ENCODE data around the gene MZF1.

Gene MZF1

GRCh38 chr19:58581227-58582141 is 8.3 kb upstream of the MZF1 start:
- no peak for TF ChIP-seq CTCF (conservative IDR thresholded peaks at IDR 0.05)
- H3K27ac ChIP-seq: no peak overlapping the region

GRCh38 chr19:58579473-58580142 is 6.5 kb upstream of the MZF1 start:
- no peak overlapping the region for H3K27ac ChIP-seq
- no peak for TF ChIP-seq CTCF (conservative IDR thresholded peaks at IDR 0.05)

GRCh38 chr19:58578012-58578925 is 5.1 kb upstream of the MZF1 start:
- H3K27ac ChIP-seq: no peak overlapping the region

GRCh38 chr19:58577581-58577980 is 4.4 kb upstream of the MZF1 start:
- H3K27ac ChIP-seq: peak overlapping the region; percentile 99; the same call in 1 of the 2 replicates

More at GRCh38 chr19:58578012-58578925, 5.1 kb upstream of the MZF1 start:
- TF ChIP-seq CTCF (conservative IDR thresholded peaks at IDR 0.05): no peak

- peak; percentile 15; the same call in 1 of the 2 replicates for TF ChIP-seq CTCF (conservative IDR thresholded peaks at IDR 0.05)
- peak overlapping the region; percentile 99 for H3K27ac ChIP-seq
Observed at GRCh38 chr19:58575183-58576041, 2.3 kb upstream of the MZF1 start.

- peak overlapping the region; percentile 99 for H3K27ac ChIP-seq
- no peak for TF ChIP-seq CTCF (conservative IDR thresholded peaks at IDR 0.05)
Observed at GRCh38 chr19:58573658-58574164, 576 bp upstream of the MZF1 start.
